Thyroid gland (tissue), 4 donors: ENCODE data around the gene EGR1. TPM values are rescaled to one million over a fixed set of nuclear protein-coding genes. Genes with fewer than 3 reads are reported as not detected.

Experiments
- DNase-seq, 2 donors: peaks; one replicate each; pipeline ENCODE4 v3.0.0-alpha.2; 2019
- H3K27ac ChIP-seq, 3 donors: fragments of 200-600 bp; sonication (generic); 1 replicate in 2 of 3; 2 replicates in 1 of 3; pipeline ENCODE4 v1.5.1; 2016 to 2019; ENCODE audit warnings: mild to moderate bottlenecking in 1 of 3, moderate library complexity in 1 of 3
- H3K27me3 ChIP-seq: fragments of 200-600 bp; sonication (generic); one replicate; pipeline ENCODE4 v1.5.1; 2019
- H3K36me3 ChIP-seq, 2 donors: fragments of 200-600 bp; sonication (generic); one replicate each; pipeline ENCODE4 v1.5.1; 2016 to 2019
- H3K4me1 ChIP-seq, 2 donors: fragments of 200-600 bp; sonication (generic); one replicate each; pipeline ENCODE4 v1.5.1; 2017 to 2019
- H3K4me3 ChIP-seq, 3 donors: fragments of 200-600 bp; sonication (generic); replicated peaks in 1 of 3; 1 replicate in 2 of 3; 2 replicates in 1 of 3; pipeline ENCODE4 v1.5.1; 2016; ENCODE audit warnings: mild to moderate bottlenecking in 1 of 3
- H3K9me3 ChIP-seq: fragments of 200-600 bp; sonication (generic); one replicate; pipeline ENCODE4 v1.5.1; 2017
- CTCF ChIP-seq, 6 experiments: fragments of 200-600 bp in 3 of 6; fragments of 450-650 bp in 3 of 6; sonication (generic) in 3 of 6; IDR thresholded peaks; one replicate each; pipeline ENCODE4 v1.5.1; 2016 to 2019; ENCODE audit warnings: antibody characterized with exemption in 6 of 6, mild to moderate bottlenecking in 2 of 6, inconsistent platforms in 1 of 6, moderate library complexity in 1 of 6
- POLR2A ChIP-seq, 2 donors: fragments of 450-650 bp; IDR thresholded peaks; one replicate each; pipeline ENCODE4 v1.6.1; 2017; ENCODE audit warnings: antibody characterized with exemption in 2 of 2, mild to moderate bottlenecking in 2 of 2, moderate library complexity in 1 of 2
- WGBS, 2 donors: methylation state at CpG; one replicate each; pipeline ENCODE4 v1.1.5; 2017; 5-methylcytosine and 5-hydroxymethylcytosine counted together
- intact Hi-C: fragments of 100-400 bp; cut with DNase I; formaldehyde crosslinking; loops from one replicate; pipeline ENCODE4 v1.15.1; 2023
- small RNA-seq: library from RNA; depleted of rRNA; stranded (forward); fragments of <200 nt; gene quantifications from one replicate; pipeline ENCODE3, GENCODE V24; 2016
- total RNA-seq, 4 donors: library from RNA; depleted of rRNA; stranded (reverse); fragments of >200 nt; gene quantifications; one replicate each; pipeline ENCODE4 v1.2.3, GENCODE V29; 2016

The EGR1 gene
- total RNA-seq, 4 donors from 2014 or later: 5.1 to 72.3 (median 15.3) TPM

GRCh38 chr5:138515556-138516245 lies 50.4 kb downstream of the EGR1 start:
- 33 to 44% methylated on average over 3 of the region's 3 CpGs for WGBS, 2 donors
- H3K27me3 ChIP-seq: no peaks in the 10 kb centered on the region
- peak; percentile 50 to 51 for DNase-seq
- H3K27ac ChIP-seq: peak overlapping the region; percentile 9 to 27 (median 15)
- no peaks in the 10 kb centered on the region for H3K9me3 ChIP-seq
- no peak overlapping the region for H3K4me3 ChIP-seq
- TF ChIP-seq POLR2A (IDR thresholded peaks at IDR 0.05): no peak
- intact Hi-C loops: no loop called here
- peaks cover 31 to 35% of the 10 kb centered on the region in 2 donors for H3K36me3 ChIP-seq
- peaks cover 15 to 16% of the 10 kb centered on the region in 2 donors for H3K4me1 ChIP-seq

- no peak for TF ChIP-seq CTCF (IDR thresholded peaks at IDR 0.05)
- TF ChIP-seq POLR2A (IDR thresholded peaks at IDR 0.05): no peak
- H3K27me3 ChIP-seq: no peaks in the 10 kb centered on the region
- intact Hi-C loops: no loop called here
- no peaks in the 10 kb centered on the region for H3K9me3 ChIP-seq
- H3K4me1 ChIP-seq: peaks cover 15 to 16% of the 10 kb centered on the region in 2 donors
- no peak overlapping the region for H3K4me3 ChIP-seq
- 96% methylated on average over 4 of the region's 4 CpGs for WGBS, 2 donors
- peaks cover 22 to 27% of the 10 kb centered on the region in 2 donors for H3K36me3 ChIP-seq
- no peak for DNase-seq
- no peak overlapping the region for H3K27ac ChIP-seq
Observed at GRCh38 chr5:138517437-138517836, 52.2 kb downstream of the EGR1 start.

Small RNA genes within 50 kb of the gene (small RNA-seq; reads per million reads assigned to genes)
- not detected for gene AC113403.1

Other genes starting within 250 kb of the EGR1 start
- gene GFRA3, start 190.9 kb upstream of the EGR1 start, total RNA-seq: not detected
- gene CDC25C, start 133.7 kb upstream of the EGR1 start, total RNA-seq: under 1 TPM in 1 of 4 donors, not detected in 3; 0.27 TPM
- 10 to 100 TPM; 17.8 to 32.4 (median 20.7) TPM for gene FAM53C, start 127.2 kb upstream of the EGR1 start, total RNA-seq
- 10 to 100 TPM; 64.8 to 89.4 (median 75.6) TPM for gene KDM3B, start 112.8 kb upstream of the EGR1 start, total RNA-seq
- 1 to 10 TPM in 2 of 4 donors, under 1 TPM in 1, not detected in 1; 0.54 to 3.6 (median 2.0) TPM for gene REEP2, start 26.4 kb upstream of the EGR1 start, total RNA-seq
- gene ETF1, start 77.8 kb downstream of the EGR1 start, total RNA-seq: 10 to 100 TPM; 64.9 to 84.9 (median 80.4) TPM
- 100 to 1,000 TPM; 253 to 556 (median 406) TPM for gene HSPA9, start 109.9 kb downstream of the EGR1 start, total RNA-seq